GM10266 (cell line): ENCODE results near the gene SNX19.

Experiments
- DNase-seq: peaks from one replicate; pipeline ENCODE4 v3.0.0; 2012; ENCODE audit errors: extremely low spot score
- TF ChIP-seq, protein P1 (sequence below): IDR thresholded peaks from 2 replicates; pipeline ENCODE4 v1.5.1; 2012; ENCODE audit warnings: mild to moderate bottlenecking, low read depth; ENCODE audit not compliant: control insufficient read depth, insufficient read depth; ENCODE audit errors: missing control alignments

SNX19 gene

DNA sequence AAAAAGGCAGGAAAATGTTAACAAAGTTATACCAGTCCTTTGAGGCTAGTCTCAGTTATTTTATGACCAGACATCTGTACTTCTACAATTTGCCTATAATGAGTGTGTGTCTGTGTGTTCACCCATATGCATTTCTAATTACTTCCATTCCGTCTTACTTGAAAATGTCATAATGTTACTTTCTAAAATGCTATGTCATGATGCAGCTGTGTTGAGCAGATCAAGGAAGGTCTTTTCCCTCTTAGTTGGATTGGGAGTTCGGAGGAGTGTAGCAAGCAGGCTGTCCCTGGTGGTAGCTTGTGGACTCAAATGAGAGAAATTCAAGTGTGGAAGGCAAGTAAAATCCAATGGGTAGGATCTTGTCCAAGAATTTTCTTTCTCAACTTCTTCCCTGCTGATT, 3.0 kb downstream of the SNX19 start:
- TF ChIP-seq, protein P1, sequence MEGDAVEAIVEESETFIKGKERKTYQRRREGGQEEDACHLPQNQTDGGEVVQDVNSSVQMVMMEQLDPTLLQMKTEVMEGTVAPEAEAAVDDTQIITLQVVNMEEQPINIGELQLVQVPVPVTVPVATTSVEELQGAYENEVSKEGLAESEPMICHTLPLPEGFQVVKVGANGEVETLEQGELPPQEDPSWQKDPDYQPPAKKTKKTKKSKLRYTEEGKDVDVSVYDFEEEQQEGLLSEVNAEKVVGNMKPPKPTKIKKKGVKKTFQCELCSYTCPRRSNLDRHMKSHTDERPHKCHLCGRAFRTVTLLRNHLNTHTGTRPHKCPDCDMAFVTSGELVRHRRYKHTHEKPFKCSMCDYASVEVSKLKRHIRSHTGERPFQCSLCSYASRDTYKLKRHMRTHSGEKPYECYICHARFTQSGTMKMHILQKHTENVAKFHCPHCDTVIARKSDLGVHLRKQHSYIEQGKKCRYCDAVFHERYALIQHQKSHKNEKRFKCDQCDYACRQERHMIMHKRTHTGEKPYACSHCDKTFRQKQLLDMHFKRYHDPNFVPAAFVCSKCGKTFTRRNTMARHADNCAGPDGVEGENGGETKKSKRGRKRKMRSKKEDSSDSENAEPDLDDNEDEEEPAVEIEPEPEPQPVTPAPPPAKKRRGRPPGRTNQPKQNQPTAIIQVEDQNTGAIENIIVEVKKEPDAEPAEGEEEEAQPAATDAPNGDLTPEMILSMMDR: no peak

DNA sequence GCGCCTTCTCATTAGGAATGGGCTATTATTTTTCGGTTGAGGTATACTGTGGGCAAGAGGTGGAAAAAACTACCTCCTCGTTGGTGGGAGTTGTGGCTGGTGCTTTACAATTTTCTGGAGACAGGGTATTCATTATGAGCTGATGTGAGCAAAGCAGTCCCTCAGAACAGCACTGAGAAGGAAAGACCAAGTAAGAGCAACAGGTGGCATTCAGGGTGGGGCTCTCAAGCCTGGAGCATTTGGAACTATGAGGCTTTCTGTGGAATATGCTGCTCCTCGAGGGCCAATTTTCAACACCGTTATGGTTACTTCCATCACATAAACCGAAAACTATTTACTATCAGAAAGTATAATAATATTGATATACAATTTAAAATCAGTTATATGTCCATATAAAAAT, 3.7 kb downstream of the SNX19 start:
- TF ChIP-seq, protein P1: no peak
- no peak for DNase-seq

More for the DNA sequence above, 3.0 kb downstream of the SNX19 start:
- DNase-seq: no peak

DNA sequence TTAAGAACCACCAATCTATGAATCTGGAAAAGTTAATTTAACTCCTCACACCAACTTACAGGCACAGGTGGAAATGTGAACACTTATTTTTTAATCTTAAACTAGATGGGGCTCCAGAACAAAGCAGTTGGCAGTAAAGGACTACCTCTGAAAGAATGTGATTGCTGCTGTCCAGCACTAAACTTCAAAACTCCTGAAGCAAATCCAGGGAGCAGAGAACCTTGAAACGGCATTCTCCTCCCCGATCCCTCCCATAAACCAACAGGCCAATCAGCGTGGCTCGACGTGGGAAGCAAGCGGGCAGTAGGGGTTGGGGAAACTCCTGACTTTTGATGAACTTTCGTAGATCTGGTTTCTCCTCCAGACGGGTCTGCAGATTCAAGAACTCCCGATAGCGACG, 5.0 kb downstream of the SNX19 start:
- TF ChIP-seq, protein P1: no peak
- DNase-seq: no peak

DNA sequence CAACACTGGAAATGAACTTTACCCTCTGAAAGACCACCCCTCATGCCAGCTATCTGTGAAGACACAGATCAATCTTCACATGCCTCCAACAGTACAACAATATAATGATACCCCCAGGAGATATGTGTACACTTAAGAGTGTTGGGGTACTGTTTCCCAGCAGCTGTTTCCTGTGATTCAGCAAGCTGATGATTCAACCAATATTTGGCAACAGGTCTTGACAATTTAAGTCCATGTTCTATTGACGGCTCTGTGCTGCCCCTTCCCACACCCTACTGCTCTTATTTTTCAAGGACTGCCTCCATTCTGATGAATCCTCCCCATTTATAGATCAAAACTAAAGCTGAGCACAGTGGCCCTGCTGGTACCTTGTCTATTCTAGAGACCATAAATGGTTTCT, 6.6 kb downstream of the SNX19 start:
- no peak for DNase-seq
- TF ChIP-seq, protein P1: no peak

DNA sequence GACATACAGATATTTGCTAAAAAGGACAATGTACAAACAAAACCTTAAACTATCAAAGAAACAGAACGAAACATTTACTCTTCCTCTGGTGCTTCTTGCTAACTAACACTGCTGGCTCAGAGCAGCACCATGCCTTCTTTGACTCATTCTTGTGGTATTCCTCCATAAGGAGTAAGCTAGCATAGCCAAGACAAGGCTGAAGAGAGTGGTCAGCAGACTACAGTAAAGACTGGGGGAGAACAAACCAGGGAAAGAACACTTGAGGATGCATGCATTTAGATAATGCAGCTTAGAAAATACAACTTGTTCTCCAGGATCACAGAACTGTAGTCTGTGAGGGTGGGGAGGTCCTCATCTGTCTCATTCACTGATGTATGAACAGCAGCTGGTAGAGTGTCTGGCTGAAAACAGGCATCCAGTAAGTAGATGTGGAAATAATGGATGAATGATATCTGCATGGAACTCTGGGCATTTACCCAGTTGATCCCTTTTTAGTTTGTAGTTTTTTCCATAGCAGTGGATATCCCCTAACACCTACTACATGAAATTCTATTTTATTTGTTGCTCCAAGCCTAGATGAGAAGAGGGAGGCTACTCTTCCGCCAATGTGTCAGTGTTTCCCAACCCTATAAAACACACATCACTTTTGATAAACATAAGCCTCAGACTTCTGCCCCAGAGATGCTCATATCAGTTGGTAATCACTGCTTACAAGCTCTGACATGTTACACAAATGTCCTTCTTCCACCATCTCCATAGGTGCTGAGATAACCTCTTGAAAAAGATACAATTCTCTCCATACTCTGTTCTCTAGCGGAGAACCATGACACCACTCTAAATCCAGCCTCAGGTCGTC, 7.3 kb downstream of the SNX19 start:
- DNase-seq: no peak
- TF ChIP-seq, protein P1: no peak

DNA sequence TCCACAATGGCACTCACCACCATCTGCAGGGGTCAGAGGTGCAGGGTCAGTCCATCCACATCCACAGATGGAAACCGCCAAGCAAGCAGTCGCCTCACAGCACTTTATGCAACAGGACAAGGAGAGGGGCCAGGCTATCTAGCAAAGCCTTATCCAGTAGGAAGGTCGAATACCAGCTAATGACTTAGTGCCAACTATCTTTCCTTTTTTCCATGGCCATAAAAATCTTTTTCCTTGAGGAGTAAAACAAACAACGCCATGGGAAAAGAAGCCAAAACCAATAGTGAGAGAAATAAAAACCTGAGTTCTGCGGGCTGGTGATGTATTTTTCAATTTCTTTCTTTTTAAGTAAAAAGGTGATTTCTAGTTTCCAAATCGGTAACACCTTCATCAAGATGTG, 8.2 kb downstream of the SNX19 start:
- TF ChIP-seq, protein P1: no peak
- no peak for DNase-seq

DNA sequence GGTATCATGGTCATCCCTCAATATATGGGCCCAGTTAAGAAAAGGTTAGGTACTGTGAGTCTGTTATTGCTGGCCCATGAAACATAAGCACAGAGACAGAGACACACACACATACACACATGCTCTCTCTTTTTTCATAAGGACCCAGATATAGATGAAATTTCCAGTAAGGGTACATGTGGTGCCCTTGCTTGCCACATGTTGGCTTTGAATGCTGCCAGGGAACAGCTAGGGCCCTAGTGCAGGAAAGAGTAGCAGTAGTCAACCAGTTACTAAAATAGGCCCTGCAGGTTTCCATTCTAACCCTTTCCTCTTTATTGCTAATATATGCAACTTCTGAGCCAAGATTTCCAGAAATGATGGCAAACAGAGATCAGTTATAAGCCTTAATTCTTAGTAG, 9.1 kb downstream of the SNX19 start:
- no peak for DNase-seq
- TF ChIP-seq, protein P1: no peak
